GM21786 (cell line): ENCODE data around the gene PLCB3.

Experiments
- ATAC-seq: cut with Tn5 transposase; IDR thresholded peaks from one replicate; pipeline ENCODE4 v1.9.1; 2021; ENCODE audit not compliant: unreplicated experiment

PLCB3 gene

DNA sequence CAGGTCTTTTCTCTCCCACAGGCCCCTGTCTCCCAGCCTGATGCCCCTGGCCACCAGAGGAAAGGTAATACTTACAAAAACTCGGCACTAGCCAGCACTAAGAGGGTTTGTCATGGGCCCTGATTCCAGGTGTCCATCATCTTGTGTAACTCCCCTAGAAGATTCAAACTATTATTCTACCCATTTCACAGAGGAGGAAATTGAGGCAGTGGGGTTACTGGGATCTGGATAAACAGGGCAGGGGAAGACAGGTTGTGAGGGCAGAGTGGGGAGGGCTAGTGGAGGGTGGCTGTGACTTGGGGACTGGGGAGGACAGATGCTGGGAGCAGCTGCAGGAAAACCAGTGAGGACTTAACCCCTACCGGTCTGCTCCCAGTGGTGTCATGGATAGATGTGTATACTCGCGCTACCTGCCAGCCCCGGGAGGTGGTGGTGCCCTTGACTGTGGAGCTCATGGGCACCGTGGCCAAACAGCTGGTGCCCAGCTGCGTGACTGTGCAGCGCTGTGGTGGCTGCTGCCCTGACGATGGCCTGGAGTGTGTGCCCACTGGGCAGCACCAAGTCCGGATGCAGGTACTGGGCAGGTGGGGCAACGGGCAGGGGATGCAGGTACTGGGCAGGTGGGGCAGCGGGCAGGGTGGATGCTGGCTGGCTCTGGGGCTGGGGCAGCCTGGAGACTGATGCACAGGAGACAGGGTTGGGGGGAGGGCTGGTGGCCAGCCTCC is 15.7 kb upstream of the PLCB3 start:
- no peak for ATAC-seq

DNA sequence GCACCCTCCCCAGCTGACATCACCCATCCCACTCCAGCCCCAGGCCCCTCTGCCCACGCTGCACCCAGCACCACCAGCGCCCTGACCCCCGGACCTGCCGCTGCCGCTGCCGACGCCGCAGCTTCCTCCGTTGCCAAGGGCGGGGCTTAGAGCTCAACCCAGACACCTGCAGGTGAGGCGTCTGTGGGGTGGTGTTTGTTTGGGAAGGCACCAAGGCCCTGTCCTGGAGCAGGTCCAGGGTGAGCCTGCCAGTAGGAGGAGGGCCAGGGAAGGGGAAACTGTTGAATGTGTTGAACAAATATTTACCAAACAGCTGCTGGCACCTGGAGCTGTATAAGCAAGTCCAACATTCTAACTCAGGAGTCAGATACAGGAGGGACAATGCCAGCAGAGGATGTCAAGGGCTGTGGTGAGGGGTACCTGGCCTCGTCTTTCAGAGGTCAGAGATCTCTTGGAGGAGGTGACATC is 13.8 kb upstream of the PLCB3 start:
- ATAC-seq, result no peak

DNA sequence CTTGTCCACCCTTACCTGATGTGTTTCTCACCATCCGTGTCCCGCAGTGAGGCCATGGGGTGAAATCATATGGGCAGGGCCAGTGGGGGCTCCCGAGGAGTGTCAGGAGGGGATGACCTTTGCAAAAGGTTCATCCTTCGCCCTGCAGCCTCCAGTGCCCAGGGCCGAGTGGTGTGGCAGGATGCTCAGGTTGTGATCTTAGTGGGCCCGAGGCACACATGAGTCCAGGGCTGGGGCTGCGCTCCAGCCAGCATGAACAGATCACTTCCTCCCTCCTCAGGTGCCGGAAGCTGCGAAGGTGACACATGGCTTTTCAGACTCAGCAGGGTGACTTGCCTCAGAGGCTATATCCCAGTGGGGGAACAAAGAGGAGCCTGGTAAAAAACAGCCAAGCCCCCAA is 13.3 kb upstream of the PLCB3 start:
- ATAC-seq, result no peak

DNA sequence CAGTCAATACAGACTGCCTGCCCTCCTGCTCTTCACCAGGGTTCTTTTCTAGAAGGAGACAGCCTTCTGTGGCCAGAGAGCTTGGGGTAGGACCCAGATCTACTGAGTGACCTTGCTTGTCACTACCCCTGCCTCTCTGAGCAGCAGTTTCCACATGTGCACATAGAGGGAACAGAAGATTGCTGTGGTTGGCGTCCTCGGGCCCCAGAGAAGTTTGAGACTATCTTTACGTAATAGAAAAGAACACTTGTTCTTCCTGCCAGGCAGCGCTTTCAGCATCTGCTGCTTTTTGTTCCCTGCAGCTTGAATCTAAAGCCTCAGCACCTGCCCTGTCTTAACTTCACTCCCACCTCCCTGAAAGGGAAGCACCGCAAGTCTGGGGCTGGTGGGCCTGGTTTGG is 12.3 kb upstream of the PLCB3 start:
- no peak for ATAC-seq

DNA sequence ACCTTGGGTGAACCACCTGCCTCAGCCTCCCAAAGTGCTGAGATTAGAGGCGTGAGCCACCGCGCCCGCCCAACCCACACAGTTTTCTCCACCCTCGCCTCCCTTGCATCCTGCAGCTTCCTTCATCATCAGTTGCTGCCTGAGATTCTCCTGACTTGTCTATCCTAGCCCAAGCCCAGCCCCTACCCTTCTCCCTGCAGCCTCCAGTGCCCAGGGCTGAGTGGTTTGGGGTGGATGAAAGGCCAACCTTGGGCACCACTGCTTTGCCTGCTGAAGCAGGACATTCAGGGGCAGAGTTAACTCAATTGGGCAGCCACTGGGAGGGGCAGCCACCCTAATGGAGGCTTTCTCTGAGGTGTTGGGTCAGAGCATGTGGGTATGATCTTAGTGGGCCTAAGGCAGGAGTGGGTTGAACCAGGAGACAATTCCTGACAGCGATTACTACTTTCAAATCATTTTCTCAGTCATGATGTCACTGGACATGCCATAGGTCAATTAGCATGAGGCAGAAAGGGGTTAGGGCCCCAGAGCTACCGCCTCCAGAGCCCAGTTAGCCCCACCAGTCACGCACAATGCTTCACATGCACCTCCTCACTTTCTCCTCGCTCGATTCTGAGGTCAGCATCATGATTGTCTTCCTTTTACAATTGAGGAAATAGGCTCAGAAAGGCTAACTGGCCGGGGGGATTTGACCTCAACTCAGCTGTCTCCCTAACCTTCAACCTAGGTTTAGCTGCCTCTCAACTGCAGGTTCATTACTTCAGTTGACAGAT is 11.5 kb upstream of the PLCB3 start:
- ATAC-seq, result no peak

DNA sequence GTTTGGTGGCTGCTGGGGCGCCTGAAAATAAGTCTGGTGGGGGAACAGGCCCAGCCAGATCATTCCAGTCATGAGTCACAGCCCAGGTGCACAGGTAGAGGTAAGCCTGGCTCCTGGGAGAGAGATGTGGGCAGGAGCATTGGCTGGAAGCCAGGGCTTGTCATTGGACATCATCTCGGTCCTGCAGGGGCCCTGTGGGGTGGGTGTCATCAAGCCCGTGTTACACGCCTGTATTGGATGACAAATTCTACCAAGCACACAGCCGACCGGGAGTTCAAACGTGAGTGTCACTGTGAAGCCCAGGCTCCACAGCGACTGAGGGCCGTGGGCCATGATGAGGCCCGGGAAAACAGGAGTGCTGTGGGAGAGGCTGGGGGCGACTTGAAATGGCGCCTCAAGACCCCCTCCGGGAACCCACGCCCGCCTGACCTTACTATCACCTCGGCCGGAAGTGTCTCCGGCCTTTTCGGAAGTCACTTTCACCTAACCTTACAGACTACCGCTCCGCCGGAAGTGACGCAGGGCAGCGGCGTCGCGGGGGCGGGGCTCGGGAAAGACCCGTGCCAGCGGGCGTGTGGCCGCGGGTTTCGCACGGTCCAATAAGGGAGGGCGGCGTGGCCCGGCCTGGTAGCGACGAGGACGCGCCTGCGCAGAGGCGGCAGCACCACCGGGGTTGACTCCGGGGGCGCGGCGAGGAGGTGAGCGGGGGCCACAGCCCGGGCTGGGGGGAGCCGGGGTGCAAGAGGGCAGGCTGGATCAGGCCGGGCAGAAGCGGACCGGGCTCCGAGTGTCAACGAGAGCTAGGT is 10.7 kb upstream of the PLCB3 start, which contains the start of gene FKBP2:
Gene FKBP2 (plus strand): TSS at position 661 of the 806 bp plus-strand sequence. CDS start 1,293 bp downstream, outside the sequence.
- peak; percentile 40 for ATAC-seq

DNA sequence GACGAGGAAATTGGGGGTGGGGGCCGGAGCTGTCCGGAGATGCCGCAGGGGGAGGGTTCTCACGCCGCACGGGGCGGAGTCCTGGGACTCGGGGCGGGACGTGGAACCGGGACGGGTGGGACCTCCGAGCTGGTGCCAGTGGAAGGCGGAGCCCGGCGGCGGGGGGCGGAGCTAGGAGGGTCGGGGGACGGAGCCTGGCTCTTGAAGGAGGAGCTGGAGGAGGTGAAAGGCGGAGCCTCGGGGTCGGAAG is 10.2 kb upstream of the PLCB3 start:
- ATAC-seq, result peak; percentile 63

DNA sequence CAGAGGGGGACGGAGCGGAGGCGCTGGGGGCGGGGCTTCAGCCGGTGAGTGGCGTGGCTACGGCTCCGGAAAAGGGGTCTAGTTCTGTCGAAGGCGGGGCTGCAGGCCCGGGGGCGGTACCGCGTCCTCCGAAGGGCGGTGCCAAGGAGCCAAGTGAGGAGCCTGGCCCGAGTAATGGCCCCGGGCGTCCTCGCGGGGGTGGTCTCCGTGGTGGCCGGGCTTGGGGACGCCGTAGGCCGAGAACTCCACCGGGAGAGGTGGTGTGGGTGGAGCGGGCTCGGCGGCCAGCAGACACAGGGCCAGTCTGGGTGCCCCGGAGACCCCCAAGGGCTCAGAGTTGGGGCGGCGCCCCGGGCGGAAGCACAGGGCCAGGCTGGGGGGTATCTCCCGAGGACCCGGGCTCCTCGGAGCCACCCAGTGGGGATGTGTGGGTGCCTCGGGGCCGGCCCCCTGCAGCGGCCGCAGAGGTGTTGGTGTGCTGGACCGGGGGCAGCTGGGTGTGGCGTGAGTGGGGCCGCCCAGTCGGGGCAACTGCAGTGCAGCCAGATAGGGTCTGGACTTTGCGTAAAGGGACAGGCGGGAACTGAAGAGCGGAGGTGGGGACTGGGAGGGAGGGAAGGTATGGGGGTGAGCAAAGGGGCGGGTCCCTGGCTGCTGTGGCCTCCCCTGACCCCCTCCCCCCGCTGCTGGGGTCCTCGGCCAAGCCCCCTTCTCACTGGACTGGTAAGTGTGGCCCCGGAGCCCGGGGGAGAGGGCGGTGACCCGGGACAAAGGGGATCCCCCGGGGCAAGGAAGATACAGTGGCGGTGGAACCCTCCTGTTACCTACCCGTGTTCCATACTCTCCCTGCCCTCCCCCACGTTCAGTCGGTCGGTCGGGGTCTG is 9.6 kb upstream of the PLCB3 start:
- ATAC-seq, result peak; percentile 6

DNA sequence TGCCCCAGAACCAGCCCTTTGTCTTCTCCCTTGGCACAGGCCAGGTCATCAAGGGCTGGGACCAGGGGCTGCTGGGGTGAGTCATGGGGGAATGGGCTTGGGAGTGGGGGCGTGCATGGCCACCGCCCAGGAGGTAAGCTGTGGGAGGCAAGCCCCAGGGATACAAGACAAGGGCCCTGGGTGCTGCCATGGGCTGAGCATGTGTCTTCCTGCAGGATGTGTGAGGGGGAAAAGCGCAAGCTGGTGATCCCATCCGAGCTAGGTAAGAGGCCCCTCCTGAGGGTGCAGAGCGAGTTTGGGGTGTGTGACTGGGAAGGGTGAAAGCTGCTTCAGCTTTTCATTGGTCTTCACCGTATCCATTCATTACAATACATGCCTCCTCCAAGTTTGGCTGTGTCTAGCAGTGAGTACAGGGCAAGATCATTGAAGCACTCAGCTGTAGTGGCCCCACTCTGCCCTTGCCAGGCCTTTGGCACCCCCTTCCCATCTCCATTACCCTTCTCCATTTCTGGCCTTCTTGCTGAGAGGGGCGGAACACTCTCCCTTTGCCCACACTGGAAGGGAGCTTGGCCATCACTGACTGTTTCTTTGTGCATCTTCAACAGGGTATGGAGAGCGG is 8.0 kb upstream of the PLCB3 start:
- no peak for ATAC-seq

DNA sequence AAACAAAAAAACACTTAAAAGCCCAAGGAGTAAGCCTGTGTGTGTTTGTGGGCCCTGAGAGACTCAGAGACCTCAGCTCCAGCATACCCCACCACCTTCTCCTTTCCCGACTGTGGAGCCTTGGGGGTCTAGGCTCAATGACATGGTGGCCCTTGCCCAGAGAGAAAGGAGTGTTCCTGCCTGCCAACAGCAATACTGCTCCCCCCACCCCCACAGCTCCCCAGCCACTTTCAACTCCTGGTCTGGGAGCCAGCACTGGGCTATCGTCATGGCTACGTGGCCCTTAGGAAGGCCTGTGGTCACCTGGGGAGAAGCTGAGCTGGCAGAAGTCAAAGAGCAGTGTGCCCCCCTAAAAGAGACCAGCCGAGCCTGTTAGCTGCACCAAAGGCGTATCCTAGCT is 7.2 kb upstream of the PLCB3 start:
- no peak for ATAC-seq

DNA sequence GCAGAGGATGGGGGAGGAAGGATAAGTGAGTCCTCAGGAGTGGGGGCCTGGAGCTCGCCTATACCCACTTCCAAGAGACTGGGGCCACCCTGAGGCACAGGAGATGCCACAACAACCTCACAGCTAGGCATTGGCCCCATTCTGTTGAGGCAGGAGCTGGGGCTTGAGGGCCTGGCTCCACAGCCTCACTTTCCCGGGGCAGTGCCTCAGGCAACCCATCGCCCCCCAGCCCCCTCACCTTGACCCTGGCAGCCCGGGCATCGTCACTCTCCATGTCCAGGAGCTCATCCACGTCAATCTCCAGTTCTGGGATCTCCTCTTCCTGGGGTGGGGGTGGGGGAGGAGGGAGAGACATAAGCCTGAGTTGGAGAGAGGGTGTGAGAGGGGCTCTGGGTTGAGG is 6.4 kb upstream of the PLCB3 start:
- ATAC-seq, result no peak

DNA sequence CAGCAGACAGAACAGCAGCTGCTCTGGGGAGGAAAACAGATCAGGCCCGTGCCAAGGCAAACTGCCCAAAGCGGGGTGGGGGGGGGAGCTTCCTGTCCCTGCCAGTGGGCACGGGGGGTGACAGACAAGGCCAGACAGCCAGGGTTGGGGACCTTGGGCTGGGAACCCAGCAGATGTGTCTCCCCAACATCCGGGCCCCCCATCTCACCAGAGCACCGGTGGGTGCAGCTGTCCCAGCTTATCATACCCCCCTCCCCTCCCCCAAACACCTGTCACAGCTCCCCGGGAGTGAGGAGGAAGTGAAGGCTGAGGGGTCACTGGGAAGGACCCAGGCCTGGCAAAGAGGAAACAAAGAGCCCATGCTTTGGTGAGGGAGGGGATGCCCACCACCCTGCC is 5.9 kb upstream of the PLCB3 start:
- ATAC-seq, result no peak

DNA sequence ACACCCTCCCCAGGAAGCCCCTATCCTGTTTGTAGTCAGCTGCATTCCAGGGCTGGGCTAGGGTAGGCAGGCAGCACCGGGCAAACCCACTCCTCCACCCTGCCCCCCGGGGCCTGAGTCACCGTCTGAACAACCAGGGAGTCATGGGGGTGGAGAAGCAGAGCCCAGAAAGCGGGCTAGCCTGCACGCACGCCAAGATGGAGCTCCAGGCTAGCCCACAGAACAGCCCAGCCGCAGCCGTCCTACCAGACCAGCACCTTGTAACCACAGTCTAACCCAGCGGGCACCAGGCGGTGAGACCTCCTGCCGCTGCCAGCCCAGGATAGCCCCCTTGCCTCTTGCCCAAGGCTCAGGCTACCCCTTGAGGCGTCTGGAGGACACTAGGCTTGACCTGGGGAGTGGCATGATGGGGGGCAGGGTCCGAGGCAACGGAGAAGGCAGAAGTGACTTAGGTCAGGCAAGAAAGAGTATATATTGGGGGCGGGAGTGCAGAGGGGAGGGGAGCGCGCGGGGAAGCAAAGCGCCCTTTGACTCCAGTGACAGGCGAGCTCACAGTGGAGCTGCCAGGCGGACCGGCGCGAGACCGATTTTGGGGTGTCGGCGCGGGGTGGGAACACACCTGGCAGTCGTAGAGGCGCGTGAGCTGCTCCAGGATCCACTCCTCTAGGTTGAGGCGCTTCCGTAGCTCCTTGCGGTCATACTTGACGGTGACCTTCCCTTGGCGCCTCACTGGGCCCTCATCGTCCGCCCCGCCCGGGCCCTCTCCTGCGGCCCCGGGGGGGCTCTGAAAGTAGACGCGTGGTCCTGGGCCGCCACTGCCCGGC is 5.3 kb upstream of the PLCB3 start:
- ATAC-seq, result no peak

DNA sequence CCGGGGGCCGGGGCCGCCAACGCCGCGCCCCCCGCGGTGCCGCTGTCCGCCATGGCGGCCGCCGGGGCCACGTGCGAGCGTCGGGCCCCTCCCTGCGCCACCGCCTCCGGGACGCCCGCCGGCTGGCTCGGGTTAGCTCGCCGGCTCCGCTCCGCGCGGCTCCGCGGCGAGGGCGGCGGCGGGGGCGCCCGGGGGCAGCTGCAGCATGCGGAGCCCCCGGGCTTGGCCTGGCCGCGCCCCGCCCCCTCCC is 4.8 kb upstream of the PLCB3 start:
- ATAC-seq, result peak; percentile 10

DNA sequence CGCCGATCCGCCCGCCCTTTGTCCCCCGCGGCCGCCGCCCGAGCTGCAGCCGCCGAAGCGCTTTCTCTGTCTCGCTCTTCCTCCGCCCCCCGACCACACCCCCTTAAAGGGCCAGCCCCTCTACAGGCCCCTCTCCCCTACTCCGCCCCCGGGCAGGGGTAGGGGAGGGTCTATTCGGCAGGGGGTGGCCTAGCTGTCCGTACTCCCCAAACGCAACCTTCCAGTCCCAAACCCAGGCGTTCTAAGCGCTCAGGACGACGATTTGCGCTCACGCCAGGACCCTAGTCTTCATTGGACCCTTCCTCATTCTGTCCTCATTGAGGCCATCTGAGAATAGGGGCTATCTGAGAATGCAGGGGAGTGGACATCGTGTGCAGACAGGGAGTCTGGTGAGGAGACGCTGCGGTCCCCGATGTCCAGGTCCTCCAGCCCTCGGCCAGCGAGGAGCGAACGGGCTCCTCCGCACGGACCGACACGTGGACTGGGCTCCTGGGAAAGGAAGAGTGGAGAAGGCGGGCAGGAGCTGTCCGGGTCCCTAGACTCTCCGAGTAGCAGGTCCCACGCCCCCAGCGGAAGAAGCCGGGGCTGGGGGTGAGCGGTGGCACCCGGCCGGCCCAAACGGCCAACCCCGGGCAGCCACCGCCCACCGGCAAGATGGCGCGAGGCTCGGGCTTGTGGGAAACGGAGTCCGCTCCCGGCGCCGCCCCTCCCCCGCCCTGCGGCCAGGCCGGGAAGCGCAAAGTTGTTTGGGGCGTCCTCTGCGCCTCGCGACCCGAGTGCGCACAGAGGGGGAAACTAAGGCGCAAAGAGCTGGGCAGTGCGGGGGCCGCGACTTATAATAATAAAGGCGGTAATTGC is 4.2 kb upstream of the PLCB3 start, which contains the start of gene PPP1R14B:
Gene PPP1R14B (minus strand): TSS at position 73 of the 858 bp plus-strand sequence. CDS start 270 bp downstream, outside the sequence.
- ATAC-seq, result peak; percentile 39

DNA sequence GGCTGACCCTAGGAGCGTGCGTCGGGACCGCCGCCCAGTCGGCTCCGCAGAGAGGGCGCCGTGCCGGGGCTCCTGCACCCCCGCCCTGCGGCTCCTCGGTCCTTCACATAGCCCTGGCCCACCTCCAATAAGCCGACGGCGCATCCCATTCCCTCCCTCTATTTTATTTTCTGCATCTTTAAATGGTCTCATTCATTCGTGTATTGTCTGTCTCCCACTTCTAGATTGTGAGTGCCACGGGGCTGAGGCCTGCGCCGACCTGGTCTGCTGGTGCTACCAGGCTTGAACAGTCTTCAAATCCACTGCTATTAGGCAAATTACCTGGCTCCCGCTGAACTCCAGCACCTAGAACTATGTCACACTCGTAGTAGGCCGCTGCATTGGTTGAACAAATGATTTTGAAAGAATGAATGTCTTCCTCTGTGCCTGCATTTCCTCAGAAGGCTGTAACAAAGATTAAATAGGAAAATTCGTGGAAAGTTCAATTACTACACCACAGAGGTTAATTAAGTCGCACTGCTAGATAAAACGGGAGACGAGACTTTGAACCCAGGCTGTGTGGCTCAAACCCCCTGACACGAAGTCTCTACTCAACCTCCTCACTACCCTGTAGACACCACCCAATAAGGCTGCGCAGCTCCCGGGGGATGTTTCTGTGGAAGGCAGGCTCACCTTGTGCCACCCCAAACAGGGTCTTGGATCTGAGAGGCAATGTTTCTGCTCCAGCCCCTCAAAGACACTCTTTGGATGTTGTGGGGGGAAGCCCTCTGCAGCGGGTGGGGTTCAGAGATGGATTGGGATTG is 3.4 kb upstream of the PLCB3 start:
- ATAC-seq, result no peak

DNA sequence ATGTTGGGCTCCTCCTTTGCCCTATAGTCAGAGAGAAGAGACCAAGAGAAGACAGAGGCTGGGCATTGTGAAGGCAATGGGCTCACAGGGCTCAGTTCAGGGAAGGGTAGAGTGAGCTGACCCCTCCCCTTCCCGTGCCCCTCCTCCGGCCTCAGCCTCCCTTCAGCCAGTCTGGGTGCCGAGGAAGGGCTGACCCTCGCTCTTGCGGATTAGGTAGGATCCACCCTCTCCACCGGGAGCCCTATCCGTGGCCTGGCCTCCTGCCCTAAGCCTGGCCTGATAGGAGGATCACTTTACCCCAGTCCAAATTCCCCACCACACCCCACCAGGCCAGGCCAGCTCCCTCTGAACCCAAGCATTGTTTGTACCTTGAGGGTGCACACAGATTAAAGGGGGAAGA is 2.8 kb upstream of the PLCB3 start:
- no peak for ATAC-seq

DNA sequence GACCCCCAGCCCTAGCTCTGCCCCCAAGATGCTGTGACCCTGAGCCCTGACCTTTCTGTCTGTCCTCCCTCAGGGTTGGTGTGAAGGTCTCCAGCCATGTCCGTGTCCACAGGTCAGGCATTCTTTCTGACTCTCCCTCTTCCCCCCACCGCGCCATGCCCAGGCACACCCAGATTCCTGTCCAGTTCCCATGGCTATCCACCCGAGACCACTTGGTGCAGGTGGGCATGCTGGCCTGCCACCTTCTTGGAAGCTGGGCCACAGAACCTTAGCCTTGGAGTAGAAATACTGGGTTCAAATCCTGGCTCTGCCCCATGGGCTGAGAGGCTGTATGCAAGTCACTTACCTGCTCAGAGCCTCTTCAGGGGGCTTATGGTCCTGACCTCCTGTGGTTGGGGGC is 2.3 kb upstream of the PLCB3 start:
- no peak for ATAC-seq
